K562 (cell line): ENCODE measurements around the gene HNMT. TPM values are rescaled to one million over a fixed set of nuclear protein-coding genes. Genes with fewer than 3 reads are reported as not detected.

Experiments
- CHCHD3 ChIP-seq: fragments of 250-450 bp; sonication (Bioruptor Pico); IDR thresholded peaks from 2 replicates; pipeline ENCODE4 v2.1.2; 2022; ENCODE audit warnings: mild to moderate bottlenecking
- CTCFL ChIP-seq: IDR thresholded peaks from 2 replicates; pipeline ENCODE4 v1.6.1; 2011; ENCODE audit warnings: borderline replicate concordance, low read depth, mild to moderate bottlenecking, moderate library complexity, low read length; ENCODE audit not compliant: insufficient read depth, poor library complexity, severe bottlenecking
- DACH1 ChIP-seq: fragments of 450-650 bp; IDR thresholded peaks from 2 replicates; pipeline ENCODE4 v1.6.1; 2018; ENCODE audit not compliant: partially characterized antibody
- SMC3 ChIP-seq: conservative IDR thresholded peaks from 2 replicates; pipeline ENCODE4 v1.6.1; 2011; ENCODE audit warnings: low read depth, low read length, improper control_type of control experiment; ENCODE audit not compliant: insufficient read depth
- TGIF2 ChIP-seq: sonication (generic); formaldehyde crosslinking; IDR thresholded peaks from 2 replicates; pipeline ENCODE4 v1.8.1; 2022; ENCODE audit warnings: mild to moderate bottlenecking, missing genetic modification reagents, moderate library complexity
- polyA plus RNA-seq, 8 experiments: library from polyadenylated mRNA; depleted of rRNA in 4 of 8; stranded (reverse) in 5 of 8; unstranded in 3 of 8; fragments of >200 nt; fragmentation: Nextera tagmentation in 2 of 8; fragmentation: Illumina TruSeq in 1 of 8; extraction: Ambion mirVana in 2 of 8; extraction: Trizol in 1 of 8; gene quantifications; 2 replicates each; pipeline versions ENCODE4 v1.2.1 to v1.2.3, GENCODE V29; 2011 to 2014; ENCODE audit warnings: inconsistent platforms in 1 of 8, missing spikeins in 1 of 8
- total RNA-seq, 7 experiments: library from RNA; depleted of rRNA in 6 of 7; stranded (reverse); fragments of >200 nt in 6 of 7; fragmentation: Illumina TruSeq in 2 of 7; extraction: Trizol in 2 of 7; gene quantifications; 2 replicates each; pipeline versions ENCODE4 v1.2.1 to v1.2.3, GENCODE V29; 2011 to 2021; ENCODE audit warnings: low replicate concordance in 1 of 7
- TF ChIP-seq, protein P1 (sequence below), 2 experiments: fragments of 450-650 bp; formaldehyde crosslinking in 1 of 2; IDR thresholded peaks; 2 replicates each; pipeline versions ENCODE4 v1.4.0 to v1.6.1; 2014 to 2020; ENCODE audit warnings: mild to moderate bottlenecking in 2 of 2, borderline replicate concordance in 1 of 2, low read depth in 1 of 2
- TF ChIP-seq, protein P2 (sequence below), 2 experiments: fragments of 450-650 bp in 1 of 2; sonication (generic) in 1 of 2; formaldehyde crosslinking; conservative IDR thresholded peaks; 2 replicates each; pipeline versions ENCODE4 v1.4.0 to v1.8.1; 2020 to 2022; ENCODE audit warnings: mild to moderate bottlenecking in 1 of 2, missing genetic modification reagents in 1 of 2
- TF ChIP-seq, protein P3 (sequence below): fragments of 450-650 bp; IDR thresholded peaks from 2 replicates; pipeline ENCODE4 v1.7.0; 2016; ENCODE audit warnings: borderline replicate concordance
- TF ChIP-seq, protein P4 (sequence below), 3 experiments: IDR thresholded peaks in 2 of 3; conservative IDR thresholded peaks in 1 of 3; 2 replicates each; pipeline ENCODE4 v1.5.1; 2011 to 2012; ENCODE audit warnings: low read length in 3 of 3, mild to moderate bottlenecking in 3 of 3, control low read depth in 2 of 3, improper control_type of control experiment in 1 of 3, inconsistent platforms in 1 of 3, low read depth in 1 of 3, mixed read lengths in 1 of 3, moderate library complexity in 1 of 3; ENCODE audit not compliant: insufficient read depth in 2 of 3

HNMT gene
- total and polyA plus RNA-seq, 9 of the 15 experiments (the other 6 are each of a cell fraction or from before 2014, with no cell fraction given), result 3.1 to 10.9 (median 5.3) TPM

DNA sequence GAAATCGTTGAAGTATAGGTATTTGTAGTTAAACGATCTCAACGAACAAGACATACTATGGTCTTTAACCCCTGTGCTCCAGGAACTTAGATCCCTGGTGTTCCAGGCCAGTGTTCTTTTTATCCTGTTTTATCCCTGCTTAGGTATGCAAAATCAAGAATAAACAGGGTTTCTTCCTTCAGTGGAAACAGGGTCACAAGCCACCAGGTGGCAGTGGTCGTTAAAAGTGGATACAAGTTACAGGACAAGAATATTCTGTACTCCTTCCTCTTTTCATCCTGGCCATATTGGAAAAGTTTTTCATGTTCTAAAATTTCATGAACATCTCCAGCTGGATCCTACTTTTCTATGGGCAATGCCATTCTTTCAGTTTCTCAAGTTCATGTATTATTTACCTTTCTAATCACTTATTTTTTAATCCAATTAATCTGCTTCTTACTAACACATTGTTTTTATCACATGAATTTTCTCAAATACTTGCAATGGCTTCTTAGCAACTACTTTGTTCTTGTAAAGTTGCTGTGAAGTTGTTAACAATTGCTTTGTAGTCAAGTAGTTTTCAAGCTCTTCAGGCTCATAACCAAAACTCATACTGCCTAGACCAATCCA is 16.4 kb upstream of the HNMT start (continued):
- TF ChIP-seq, protein P1, sequence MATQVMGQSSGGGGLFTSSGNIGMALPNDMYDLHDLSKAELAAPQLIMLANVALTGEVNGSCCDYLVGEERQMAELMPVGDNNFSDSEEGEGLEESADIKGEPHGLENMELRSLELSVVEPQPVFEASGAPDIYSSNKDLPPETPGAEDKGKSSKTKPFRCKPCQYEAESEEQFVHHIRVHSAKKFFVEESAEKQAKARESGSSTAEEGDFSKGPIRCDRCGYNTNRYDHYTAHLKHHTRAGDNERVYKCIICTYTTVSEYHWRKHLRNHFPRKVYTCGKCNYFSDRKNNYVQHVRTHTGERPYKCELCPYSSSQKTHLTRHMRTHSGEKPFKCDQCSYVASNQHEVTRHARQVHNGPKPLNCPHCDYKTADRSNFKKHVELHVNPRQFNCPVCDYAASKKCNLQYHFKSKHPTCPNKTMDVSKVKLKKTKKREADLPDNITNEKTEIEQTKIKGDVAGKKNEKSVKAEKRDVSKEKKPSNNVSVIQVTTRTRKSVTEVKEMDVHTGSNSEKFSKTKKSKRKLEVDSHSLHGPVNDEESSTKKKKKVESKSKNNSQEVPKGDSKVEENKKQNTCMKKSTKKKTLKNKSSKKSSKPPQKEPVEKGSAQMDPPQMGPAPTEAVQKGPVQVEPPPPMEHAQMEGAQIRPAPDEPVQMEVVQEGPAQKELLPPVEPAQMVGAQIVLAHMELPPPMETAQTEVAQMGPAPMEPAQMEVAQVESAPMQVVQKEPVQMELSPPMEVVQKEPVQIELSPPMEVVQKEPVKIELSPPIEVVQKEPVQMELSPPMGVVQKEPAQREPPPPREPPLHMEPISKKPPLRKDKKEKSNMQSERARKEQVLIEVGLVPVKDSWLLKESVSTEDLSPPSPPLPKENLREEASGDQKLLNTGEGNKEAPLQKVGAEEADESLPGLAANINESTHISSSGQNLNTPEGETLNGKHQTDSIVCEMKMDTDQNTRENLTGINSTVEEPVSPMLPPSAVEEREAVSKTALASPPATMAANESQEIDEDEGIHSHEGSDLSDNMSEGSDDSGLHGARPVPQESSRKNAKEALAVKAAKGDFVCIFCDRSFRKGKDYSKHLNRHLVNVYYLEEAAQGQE (IDR thresholded peaks at IDR 0.05; ENCODE audit: borderline replicate concordance), result peak; percentile 89
- TF ChIP-seq, protein P1 (CRISPR knock-in tag; IDR thresholded peaks at IDR 0.05; ENCODE audit: low read depth), result no peak
- TF ChIP-seq, protein P2, sequence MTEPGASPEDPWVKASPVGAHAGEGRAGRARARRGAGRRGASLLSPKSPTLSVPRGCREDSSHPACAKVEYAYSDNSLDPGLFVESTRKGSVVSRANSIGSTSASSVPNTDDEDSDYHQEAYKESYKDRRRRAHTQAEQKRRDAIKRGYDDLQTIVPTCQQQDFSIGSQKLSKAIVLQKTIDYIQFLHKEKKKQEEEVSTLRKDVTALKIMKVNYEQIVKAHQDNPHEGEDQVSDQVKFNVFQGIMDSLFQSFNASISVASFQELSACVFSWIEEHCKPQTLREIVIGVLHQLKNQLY (CRISPR knock-in tag; conservative IDR thresholded peaks at IDR 0.05), result no peak
- TF ChIP-seq CTCFL (no peak), TGIF2 (CRISPR knock-in tag) (no peak), DACH1 (no peak), CHCHD3 (CRISPR knock-in tag) (no peak), SMC3 (peak; percentile 84)
- TF ChIP-seq, protein P3, sequence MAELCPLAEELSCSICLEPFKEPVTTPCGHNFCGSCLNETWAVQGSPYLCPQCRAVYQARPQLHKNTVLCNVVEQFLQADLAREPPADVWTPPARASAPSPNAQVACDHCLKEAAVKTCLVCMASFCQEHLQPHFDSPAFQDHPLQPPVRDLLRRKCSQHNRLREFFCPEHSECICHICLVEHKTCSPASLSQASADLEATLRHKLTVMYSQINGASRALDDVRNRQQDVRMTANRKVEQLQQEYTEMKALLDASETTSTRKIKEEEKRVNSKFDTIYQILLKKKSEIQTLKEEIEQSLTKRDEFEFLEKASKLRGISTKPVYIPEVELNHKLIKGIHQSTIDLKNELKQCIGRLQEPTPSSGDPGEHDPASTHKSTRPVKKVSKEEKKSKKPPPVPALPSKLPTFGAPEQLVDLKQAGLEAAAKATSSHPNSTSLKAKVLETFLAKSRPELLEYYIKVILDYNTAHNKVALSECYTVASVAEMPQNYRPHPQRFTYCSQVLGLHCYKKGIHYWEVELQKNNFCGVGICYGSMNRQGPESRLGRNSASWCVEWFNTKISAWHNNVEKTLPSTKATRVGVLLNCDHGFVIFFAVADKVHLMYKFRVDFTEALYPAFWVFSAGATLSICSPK, result no peak
- TF ChIP-seq, protein P4, sequence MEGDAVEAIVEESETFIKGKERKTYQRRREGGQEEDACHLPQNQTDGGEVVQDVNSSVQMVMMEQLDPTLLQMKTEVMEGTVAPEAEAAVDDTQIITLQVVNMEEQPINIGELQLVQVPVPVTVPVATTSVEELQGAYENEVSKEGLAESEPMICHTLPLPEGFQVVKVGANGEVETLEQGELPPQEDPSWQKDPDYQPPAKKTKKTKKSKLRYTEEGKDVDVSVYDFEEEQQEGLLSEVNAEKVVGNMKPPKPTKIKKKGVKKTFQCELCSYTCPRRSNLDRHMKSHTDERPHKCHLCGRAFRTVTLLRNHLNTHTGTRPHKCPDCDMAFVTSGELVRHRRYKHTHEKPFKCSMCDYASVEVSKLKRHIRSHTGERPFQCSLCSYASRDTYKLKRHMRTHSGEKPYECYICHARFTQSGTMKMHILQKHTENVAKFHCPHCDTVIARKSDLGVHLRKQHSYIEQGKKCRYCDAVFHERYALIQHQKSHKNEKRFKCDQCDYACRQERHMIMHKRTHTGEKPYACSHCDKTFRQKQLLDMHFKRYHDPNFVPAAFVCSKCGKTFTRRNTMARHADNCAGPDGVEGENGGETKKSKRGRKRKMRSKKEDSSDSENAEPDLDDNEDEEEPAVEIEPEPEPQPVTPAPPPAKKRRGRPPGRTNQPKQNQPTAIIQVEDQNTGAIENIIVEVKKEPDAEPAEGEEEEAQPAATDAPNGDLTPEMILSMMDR (IDR thresholded peaks at IDR 0.05 in 2 of 3, conservative IDR thresholded peaks at IDR 0.05 in 1 of 3; ENCODE audit: insufficient read depth in 2 of 3, low read depth in 1 of 3, low read length in 3 of 3), result peak; percentile 67 to 85 (median 68)
